GM21390 (cell line): ENCODE data around the gene FAM78A.
"Not testable (repeated sequence)": the region's sequence is repeated elsewhere in the genome, so short reads cannot be mapped to it uniquely, and the experiment has no call there.

ENCODE experiments used
- ATAC-seq: cut with Tn5 transposase; IDR thresholded peaks from one replicate; pipeline ENCODE4 v1.9.1; 2021; ENCODE audit not compliant: unreplicated experiment

Gene FAM78A

GRCh38 chr9:131282688-131283422 is 6.5 kb upstream of the FAM78A start:
- ATAC-seq, result no peak

- ATAC-seq, result no peak
These were observed 5.9 kb upstream of the FAM78A start for GRCh38 chr9:131282175-131282574.

GRCh38 chr9:131281119-131281965 is 5.0 kb upstream of the FAM78A start:
- no peak for ATAC-seq

GRCh38 chr9:131280660-131281059 is 4.3 kb upstream of the FAM78A start:
- no peak for ATAC-seq

- no peak for ATAC-seq
These were observed 3.7 kb upstream of the FAM78A start for GRCh38 chr9:131279863-131280570.

- ATAC-seq, result no peak
These were observed 3.0 kb upstream of the FAM78A start for GRCh38 chr9:131279196-131279862.

- no peak for ATAC-seq
These were observed 2.4 kb upstream of the FAM78A start for GRCh38 chr9:131278702-131279111.

- no peak for ATAC-seq
These were observed 1.8 kb upstream of the FAM78A start for GRCh38 chr9:131277910-131278701.

GRCh38 chr9:131277287-131277909 is 1.1 kb upstream of the FAM78A start:
- ATAC-seq, result no peak

GRCh38 chr9:131276891-131277286 is 579 bp upstream of the FAM78A start:
- ATAC-seq, result no peak

- ATAC-seq, result no peak
These were observed 797 bp downstream of the FAM78A start for GRCh38 chr9:131275332-131276093.

GRCh38 chr9:131274674-131275331 is 1.5 kb downstream of the FAM78A start:
- ATAC-seq, result no peak

- no peak for ATAC-seq
These were observed 2.2 kb downstream of the FAM78A start for GRCh38 chr9:131273856-131274673.

GRCh38 chr9:131273146-131273855 is 3.0 kb downstream of the FAM78A start:
- no peak for ATAC-seq

- ATAC-seq, result no peak
These were observed 4.1 kb downstream of the FAM78A start for GRCh38 chr9:131272212-131272611.

GRCh38 chr9:131271506-131271931 is 4.8 kb downstream of the FAM78A start:
- no peak for ATAC-seq

GRCh38 chr9:131271016-131271273 is 5.4 kb downstream of the FAM78A start:
- not testable (repeated sequence) for ATAC-seq
